Skeletal muscle cell (primary cell): ENCODE data around the gene RESF1.

Source experiments
- DNase-seq: peaks from one replicate; pipeline ENCODE4 v3.0.0-alpha.2; 2010; ENCODE audit warnings: low read depth
- H3K4me3 ChIP-seq: 2 replicates; pipeline ENCODE4 v1.5.1; 2011; ENCODE audit warnings: low read depth, mild to moderate bottlenecking, control low read depth, low read length, moderate library complexity

The RESF1 gene

GRCh38 chr12:32000373-32001005 lies 41.3 kb downstream of the RESF1 start:
- DNase-seq = no peak
- no peak overlapping the region for H3K4me3 ChIP-seq

DNA sequence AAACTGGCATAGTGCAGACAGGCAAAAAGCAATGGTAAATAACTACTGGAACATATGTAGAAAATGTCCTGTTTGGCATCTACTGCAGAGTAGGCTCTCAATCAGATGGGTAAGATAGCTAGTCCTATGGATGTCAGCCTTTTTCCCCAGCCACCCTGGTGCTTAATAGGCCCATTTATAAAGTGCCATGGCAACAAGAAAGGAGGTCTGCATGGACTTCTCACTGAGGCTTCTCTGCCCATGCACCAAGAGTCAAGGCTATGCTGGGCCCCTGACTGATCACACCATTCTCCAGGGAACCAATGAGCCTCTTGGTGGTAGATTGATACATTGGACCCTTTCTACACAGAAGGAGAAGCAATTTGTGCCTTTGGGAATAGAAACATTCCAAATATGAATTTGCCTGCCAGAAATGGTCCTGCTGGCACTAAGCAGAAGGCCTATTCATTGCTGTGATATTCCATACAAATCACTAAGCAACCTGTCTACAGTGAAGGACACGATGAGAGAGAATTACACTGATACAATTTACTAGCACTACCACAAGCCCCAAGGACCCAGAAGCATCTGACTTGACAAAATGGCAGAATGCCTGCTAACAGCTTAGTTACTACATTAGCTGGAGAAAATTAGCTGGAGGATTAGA lies 43.8 kb downstream of the RESF1 start:
- no peak for DNase-seq
- H3K4me3 ChIP-seq = no peak overlapping the region

- H3K4me3 ChIP-seq = no peak overlapping the region
- DNase-seq = no peak
Observed at GRCh38 chr12:32003654-32004053, 44.4 kb downstream of the RESF1 start.

- no peak overlapping the region for H3K4me3 ChIP-seq
- no peak for DNase-seq
Observed at GRCh38 chr12:32005496-32006125, 46.4 kb downstream of the RESF1 start.
